HG03558 (cell line): ENCODE data around the gene SDR42E2.
A peak's percentile ranks its signal among the peaks of the same experiment; 100 is the strongest.
"Not testable (repeated sequence)": the region's sequence is repeated elsewhere in the genome, so short reads cannot be mapped to it uniquely, and the experiment has no call there.

Experiments used
- ATAC-seq: cut with Tn5 transposase; IDR thresholded peaks from one replicate; pipeline ENCODE4 v1.9.1; 2021; ENCODE audit warnings: moderate number of reproducible peaks; ENCODE audit not compliant: unreplicated experiment; ENCODE audit errors: extremely low read depth

Gene SDR42E2

GRCh38 chr16:22190081-22190775 is 27.9 kb downstream of the SDR42E2 start:
- ATAC-seq, result peak; percentile 31

GRCh38 chr16:22190776-22191531 is 28.6 kb downstream of the SDR42E2 start:
- ATAC-seq, result peak; percentile 20

GRCh38 chr16:22191532-22192260 is 29.4 kb downstream of the SDR42E2 start:
- ATAC-seq, result no peak

DNA sequence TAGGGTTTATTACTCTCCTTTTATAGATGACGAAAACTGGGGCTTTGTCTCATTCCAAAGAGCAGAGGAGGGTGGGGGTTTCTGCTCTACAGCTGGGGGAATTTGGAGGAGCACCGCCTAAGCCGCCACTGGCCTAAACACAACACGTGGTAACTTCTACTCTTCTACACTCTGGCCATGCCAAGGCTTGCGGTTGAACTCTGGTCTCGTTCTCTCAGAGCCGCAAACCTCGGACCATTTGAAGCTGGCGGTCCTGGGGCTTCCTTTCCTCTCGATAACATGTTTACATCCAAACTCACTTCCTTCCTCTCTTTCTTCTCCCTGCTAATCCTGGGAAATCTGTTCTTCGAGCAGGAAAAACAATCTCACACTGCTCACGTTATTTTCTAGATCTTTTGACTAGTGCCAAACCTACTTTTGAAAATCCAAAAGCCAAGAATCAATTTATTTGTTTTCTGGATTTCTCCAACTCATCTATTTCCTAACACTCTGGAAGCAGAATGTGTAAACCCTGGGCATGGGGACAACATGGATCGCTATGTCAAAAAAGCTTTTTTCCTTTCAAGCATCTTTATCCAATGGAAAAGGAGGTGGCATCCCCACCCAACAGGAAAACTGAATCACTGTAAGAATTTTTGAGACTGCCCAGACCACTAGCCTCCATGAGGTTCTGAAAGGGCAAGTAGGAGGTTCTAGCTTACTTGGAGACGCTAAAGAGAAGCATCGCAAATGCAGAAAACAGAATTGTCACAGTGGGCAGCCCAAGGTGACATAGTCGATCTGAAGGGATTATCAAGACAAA is 30.2 kb downstream of the SDR42E2 start:
- ATAC-seq, result no peak

GRCh38 chr16:22193063-22193411 is 30.7 kb downstream of the SDR42E2 start:
- ATAC-seq, result no peak

- no peak for ATAC-seq
Measured at GRCh38 chr16:22194707-22195444, 32.6 kb downstream of the SDR42E2 start.

DNA sequence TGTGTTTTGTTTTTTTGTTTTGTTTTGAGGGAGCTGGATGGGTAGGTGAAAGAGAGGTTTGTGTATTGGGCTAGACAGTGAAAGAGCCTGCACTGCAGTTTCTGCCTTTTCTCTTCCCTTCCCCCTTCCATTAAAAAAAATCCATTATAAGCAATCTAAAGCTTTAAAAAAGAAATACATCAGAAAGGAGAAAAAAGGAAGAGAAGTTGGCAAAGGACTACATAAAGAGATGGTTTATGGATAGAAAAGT is 33.1 kb downstream of the SDR42E2 start:
- ATAC-seq, result no peak

- no peak for ATAC-seq
Measured at GRCh38 chr16:22195695-22196558, 33.6 kb downstream of the SDR42E2 start.

GRCh38 chr16:22196559-22197168 is 34.4 kb downstream of the SDR42E2 start:
- ATAC-seq, result not testable (repeated sequence)

DNA sequence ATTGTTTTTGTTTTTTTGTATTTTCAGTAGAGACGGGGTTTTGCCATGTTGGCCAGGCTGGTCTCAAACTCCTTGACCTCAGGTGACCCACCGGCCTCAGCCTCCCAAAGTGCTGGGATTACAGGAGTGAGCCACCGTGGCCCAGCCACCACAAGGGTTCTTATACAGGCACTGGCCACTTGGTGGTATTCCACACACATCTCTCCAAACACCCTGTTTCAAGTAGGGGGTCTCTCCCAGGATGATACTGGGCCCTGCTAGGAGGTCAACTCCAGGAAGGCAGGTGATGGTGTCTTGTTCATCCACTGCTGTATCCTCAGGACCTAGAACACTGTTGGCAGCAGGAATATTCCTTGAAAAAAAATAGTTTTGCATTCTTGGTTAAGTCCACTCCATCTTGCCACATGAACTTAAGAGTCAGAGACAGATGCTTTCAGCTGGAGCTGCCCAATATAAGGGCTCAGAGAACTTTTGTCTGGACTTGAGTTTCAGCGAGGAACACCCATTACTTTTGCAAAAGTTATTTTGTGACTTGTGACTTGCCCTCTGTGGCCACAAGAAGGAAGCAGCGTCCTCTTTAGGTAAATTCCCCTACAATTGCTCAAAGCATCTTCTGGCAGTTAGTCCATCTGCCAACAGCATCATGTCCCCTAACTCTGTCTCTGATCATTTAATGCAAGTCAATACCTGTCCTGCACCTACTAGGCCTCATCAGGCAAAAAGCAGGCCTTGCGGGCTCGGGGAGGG is 36.4 kb downstream of the SDR42E2 start:
- no peak for ATAC-seq

DNA sequence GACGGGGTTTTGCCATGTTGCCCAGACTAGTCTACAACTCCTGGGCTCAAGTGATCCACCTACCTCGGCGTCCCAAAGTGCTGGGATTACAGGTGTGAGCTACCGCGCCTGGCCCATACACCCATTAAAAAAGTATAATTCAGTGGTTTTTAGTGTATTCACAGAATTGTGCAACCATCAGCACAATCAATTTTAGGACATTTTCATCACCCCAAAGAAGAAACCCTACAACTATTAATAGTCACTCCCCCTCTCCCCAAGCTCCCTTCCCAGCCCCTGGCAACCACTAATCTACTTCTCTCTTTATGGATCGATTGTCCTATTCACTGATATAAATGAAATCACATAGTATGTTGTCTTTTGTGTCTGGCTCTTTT is 39.9 kb downstream of the SDR42E2 start:
- ATAC-seq, result no peak

GRCh38 chr16:22203091-22203490 is 40.8 kb downstream of the SDR42E2 start:
- no peak for ATAC-seq

DNA sequence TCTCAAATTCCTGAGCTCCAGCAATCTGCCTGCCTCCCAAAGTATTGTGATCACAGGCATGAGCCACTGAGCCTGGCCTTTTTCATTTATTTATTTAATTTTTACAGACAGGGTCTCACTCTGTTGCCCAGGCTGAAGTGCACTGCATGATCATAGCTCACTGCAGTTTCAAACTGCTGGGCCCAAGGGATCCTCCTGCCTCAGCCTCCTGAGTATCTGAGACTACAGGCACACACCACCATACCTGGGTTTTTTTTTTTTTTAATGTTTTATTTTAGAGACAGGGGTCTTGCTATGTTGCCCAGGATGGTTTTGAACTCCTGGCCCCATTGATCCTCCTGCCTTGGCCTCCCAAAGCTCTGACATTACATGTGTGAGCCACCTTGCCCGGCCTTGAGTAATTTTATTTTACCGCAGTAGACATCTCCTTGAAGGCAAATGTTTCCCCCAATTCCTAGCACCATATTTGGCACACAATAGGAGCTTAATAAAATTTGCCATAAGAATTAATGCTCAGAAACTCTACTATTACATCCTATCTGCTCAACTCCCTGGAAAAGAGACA is 41.9 kb downstream of the SDR42E2 start:
- no peak for ATAC-seq

DNA sequence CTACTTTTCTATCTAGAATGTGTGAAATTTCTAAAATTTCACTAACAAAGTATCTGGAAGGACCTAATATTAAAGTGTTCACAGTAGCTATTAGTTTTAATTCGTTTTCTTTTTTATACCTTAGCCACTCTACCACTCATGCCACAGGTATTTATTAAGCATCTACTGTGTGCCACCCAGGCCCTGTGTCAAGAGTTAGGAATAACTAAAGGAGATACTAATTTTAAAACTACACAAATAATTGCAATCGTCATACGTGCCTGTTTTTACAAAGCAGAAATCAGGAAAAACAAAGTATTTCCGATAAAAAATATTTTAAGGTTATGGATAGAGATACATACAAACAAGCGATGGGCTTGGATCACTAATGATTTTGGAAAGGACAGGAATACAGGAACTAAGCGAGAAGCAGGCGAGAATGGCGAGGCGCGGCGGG is 43.3 kb downstream of the SDR42E2 start:
- no peak for ATAC-seq

- ATAC-seq, result peak; percentile 71
Measured at GRCh38 chr16:22206013-22206841, 43.9 kb downstream of the SDR42E2 start, which contains the start of gene EEF2K. Gene EEF2K (plus strand): TSS chr16:22206278. CDS start chr16:22225730, 19,452 bp downstream.

DNA sequence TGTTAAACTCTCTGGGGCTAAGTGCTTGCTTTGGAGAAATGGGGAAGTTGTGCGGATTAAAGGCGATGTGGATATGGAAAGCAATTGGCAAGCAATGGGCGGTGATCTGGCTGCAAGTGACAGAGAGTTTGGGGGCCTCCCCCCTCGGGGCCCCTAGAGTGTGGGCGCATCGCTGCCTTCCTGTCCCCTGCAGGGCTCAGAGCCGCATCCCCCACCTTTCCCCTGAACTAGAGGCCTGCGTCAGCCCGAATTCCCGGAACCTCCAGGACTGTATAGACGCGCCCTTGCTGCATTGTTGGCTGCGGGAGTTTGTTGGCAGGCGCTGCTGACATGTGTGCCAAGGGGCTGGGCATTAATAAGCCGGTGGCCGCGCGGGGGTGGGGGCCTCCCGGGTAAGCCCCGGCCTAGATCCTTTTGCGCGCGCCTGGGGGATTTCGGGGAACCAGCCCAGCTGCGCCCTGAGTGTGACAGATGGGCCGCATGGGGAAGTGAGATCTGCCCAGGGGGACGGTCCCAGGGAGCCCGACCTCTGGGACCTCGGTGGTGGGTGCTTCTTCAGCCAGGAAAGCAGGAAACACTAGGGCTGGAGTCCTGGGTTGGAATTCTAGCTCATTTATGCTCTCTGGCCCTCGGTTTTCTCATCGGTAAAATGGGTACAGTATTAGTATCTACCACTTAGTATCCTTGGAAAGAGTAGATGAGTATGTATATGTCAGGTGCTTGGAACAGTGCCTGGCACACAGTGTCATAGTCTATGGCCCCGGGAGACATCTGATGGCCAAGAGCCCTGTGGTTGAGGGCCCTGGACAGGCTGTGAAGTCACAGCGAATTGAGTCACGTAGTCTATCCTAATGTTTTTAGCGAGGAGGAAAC is 44.8 kb downstream of the SDR42E2 start:
- ATAC-seq, result no peak
